HG03342 (cell line): ENCODE data around the gene LYZL1.
"Not testable (repeated sequence)": the region's sequence is repeated elsewhere in the genome, so short reads cannot be mapped to it uniquely, and the experiment has no call there.

ENCODE experiments used
- ATAC-seq: cut with Tn5 transposase; IDR thresholded peaks from one replicate; pipeline ENCODE4 v1.9.1; 2021; ENCODE audit warnings: mild to moderate bottlenecking, moderate library complexity; ENCODE audit not compliant: unreplicated experiment

The LYZL1 gene

GRCh38 chr10:29304995-29305335, 16.1 kb downstream of the LYZL1 start:
- ATAC-seq, result no peak

- ATAC-seq, result no peak
Observed at GRCh38 chr10:29306688-29307087, 17.8 kb downstream of the LYZL1 start.

DNA sequence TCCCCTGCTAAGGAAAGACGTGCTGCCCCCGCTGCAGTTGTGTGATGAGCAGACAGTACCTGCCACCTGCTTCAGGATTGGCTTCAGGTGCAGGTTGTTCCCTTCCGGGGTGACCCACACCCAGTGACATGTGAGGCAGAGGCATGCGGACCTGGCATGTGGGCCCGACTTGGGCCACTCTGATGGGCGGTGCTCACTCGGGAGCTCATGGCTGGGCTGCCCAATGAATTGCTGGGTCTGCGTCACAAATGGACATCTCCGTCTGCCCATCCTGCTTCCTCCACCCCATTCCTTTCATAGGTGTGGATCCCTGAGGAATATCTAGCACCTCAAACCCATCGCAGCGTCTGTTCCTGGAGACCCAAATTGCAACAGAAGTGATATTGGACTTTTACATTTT, 19.3 kb downstream of the LYZL1 start:
- ATAC-seq, result not testable (repeated sequence)

DNA sequence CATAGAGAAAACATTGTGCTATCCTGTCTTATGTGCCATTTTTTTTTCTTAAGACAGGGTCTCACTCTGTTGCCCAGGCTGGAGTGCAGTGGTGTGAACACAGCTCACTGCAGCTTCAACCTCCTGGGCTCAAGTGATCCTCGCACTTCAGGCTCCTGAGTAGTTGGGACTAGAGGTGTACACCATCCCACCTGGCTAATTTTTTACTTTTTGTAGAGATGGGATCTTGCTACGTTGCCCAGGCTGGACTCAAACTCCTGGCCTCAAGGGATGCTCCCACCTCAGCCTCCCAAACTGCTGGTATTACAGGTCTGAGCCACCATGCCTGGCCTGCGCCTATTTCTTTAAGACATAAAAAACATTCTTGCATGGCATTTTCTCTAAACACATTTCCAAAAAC, 20.6 kb downstream of the LYZL1 start:
- ATAC-seq, result no peak

DNA sequence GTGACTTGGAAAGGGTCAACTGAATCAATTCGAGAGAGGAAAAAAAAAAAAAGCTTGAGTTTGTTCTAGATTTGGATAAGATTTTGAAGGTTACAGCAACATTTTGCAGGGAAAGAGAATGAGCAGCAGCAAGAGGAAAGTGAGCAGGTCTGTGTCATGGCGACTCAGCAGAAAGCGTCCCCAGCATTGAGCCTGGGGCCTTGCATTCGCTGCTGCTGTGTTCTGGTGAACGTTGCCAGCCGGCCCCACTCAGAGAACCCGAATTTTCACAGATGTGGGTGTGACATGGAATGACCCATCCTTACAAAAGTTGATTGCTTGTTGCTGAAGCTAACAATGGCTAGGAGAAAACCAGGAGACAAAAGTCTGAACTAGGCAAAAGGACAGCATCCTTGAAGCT, 21.6 kb downstream of the LYZL1 start:
- not testable (repeated sequence) for ATAC-seq

GRCh38 chr10:29313071-29313470, 24.2 kb downstream of the LYZL1 start:
- no peak for ATAC-seq

- no peak for ATAC-seq
Observed at GRCh38 chr10:29314726-29315125, 25.9 kb downstream of the LYZL1 start.

GRCh38 chr10:29315814-29316213, 26.9 kb downstream of the LYZL1 start:
- ATAC-seq, result no peak

DNA sequence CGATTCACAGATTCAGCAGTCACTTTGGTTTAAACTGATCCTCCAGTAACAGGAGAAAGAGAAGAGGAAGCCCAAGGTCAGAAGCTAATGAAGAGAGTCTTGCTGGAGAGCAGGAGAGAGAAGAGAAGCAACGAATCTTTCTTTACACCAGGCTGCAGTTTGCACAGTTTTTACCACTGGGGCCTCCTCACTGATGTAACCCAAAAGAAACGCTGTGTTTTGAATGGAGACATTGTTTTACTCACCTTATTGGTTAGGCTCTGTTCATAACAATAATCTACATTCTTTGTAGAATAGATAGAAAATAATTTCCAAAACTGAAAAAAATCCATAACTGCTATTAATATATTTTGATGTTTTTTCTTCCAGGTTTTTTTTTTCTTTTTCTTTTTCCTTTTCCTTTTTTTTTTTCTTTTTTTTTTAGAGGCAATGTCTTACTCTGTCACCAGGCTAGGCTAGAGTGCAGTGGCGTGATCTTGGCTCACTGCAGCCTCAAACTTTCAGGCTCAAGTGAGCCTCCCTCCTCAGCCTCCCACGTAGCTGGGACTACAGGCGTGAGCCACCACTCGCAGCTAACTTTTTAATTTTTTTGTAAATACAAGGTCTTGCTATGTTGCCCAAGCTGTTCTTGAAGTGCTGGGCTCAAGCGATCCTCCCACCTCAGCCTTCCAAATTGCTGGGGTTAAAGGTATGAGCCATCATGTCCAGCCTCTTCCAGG, 27.6 kb downstream of the LYZL1 start:
- ATAC-seq, result no peak

- ATAC-seq, result no peak
Observed at GRCh38 chr10:29317027-29317420, 28.2 kb downstream of the LYZL1 start.

- ATAC-seq, result no peak
Observed at GRCh38 chr10:29317423-29318021, 28.7 kb downstream of the LYZL1 start.

- ATAC-seq, result not testable (repeated sequence)
Observed at GRCh38 chr10:29318141-29319071, 29.5 kb downstream of the LYZL1 start.

GRCh38 chr10:29319205-29319781, 30.4 kb downstream of the LYZL1 start:
- ATAC-seq, result no peak

DNA sequence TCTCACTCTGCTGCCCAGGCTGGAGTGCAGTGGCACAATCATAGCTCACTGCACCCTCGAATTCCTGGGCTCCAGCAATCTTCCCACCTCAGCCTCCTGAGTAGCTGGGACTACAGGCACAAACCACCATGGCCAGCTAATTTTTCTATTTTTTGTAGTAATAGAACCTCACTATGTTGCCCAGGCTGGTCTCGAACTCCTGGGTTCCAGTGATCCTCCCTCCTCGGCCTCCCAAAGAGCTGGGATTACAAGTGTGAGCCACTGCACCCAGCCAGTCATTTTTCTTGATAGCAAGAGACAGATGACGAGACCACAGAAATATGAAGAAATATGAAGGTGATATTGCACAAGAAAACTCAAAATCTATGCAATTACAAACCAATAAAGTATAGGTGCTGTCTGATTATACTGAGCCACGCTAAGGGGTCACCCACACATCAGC, 31.8 kb downstream of the LYZL1 start:
- not testable (repeated sequence) for ATAC-seq

- no peak for ATAC-seq
Observed at GRCh38 chr10:29321656-29322055, 32.8 kb downstream of the LYZL1 start.

GRCh38 chr10:29322918-29323317, 34.0 kb downstream of the LYZL1 start:
- no peak for ATAC-seq

DNA sequence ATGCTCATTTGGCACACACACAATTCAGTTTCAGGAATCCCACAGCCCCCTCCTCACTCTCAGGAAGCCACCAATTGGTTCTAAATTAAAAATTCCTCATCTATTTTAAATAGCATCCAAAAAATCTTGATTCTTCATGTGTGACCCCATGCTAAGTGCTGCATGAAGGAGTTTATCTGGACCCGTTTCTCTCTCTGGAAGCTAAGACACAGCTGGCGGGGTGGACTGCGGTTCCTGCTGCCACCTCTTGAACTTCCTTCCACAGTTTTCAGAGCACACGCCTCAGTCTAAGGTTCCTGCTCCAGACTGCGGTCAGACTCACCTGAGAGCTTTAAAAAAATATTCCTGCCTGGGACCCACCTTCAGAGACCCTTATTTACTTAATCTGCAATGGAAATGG, 34.5 kb downstream of the LYZL1 start:
- no peak for ATAC-seq

DNA sequence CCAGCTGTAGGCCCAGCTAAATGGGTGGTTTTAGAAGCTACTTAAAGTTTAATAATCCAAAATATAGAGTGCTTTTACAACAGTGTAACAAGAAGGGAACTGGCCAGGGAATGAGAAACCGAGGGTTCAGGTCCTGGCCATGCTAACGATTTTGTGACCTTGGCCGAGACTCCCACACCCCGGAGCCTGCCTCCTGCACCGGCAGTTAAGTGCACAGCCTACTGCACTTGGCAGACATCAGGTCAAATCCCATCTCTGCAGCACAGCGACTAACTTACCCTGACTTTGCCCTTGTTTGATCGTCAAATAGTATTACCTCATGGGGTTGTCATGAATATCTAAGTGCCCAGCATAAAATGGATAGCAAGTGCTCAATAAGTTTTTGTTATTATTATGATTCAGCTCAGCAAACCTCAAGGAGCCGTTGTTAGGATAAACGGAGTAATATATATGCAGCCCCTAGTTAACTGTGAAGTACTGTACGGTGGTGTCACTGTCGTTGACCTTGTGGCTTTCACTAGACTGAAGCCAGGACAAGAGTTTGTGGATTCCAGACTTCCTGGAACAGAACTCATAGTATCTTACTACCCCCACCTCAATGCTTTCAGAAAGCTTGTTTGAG, 35.5 kb downstream of the LYZL1 start:
- ATAC-seq, result no peak

DNA sequence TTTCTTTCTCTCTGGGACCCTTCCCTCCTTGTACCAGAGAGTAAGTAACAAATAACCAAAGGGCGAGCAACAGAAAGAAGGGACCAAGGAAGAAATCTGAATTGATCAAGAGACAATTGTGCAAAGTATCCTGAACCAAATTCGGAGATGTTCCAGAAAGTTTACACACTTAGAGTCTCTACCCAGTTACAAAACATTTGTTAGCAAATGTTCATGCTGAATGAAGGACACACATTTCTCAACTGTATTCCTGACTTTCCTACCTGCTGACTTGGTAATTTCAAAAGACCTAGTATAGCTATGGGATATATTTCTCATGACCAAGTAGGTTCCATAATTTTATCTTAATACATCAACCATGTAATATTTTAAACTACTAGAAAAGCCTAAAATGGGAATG, 37.4 kb downstream of the LYZL1 start:
- ATAC-seq, result no peak

DNA sequence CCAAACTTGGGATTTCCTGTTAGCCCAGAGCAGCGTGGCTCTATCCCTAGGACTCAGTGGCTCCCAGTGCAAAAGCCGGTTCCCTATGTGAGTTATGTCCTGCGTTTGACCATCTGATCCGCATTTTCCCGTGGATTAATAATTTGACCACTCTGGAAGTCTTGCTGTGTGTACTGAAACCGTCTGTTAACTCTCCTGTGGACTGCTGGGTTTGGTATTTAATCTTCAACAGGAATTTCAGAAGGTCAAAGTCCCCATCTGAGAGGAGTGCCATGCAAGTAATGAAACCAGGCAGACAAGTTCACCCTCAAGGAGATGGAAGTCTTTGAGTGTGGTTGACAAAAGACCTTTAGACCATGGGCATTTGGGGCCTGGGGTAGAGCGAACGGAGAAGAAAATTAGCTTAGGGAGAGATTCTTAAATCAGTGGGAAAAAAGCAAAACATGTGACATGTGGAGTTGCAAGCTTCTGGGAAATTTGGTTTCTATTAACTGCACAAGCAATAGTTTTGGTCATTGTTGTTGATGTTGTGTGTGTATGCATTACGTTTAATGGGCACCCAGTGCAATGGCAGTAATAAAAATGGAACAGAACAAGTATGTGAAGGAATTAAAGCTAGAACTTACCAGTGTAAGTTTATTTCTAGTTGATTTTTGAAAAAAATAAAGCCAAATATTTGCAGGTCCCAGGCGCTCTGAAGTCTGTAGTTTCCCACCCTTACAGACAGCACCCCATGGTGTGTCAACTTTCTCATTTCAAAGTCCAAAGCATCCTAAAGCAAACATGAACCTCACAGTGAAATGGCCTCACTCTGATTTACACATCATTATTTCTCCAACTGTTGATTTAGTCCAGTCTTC, 38.2 kb downstream of the LYZL1 start:
- ATAC-seq, result no peak
